ENCODE results near the gene SPI1.

Gene SPI1

DNA sequence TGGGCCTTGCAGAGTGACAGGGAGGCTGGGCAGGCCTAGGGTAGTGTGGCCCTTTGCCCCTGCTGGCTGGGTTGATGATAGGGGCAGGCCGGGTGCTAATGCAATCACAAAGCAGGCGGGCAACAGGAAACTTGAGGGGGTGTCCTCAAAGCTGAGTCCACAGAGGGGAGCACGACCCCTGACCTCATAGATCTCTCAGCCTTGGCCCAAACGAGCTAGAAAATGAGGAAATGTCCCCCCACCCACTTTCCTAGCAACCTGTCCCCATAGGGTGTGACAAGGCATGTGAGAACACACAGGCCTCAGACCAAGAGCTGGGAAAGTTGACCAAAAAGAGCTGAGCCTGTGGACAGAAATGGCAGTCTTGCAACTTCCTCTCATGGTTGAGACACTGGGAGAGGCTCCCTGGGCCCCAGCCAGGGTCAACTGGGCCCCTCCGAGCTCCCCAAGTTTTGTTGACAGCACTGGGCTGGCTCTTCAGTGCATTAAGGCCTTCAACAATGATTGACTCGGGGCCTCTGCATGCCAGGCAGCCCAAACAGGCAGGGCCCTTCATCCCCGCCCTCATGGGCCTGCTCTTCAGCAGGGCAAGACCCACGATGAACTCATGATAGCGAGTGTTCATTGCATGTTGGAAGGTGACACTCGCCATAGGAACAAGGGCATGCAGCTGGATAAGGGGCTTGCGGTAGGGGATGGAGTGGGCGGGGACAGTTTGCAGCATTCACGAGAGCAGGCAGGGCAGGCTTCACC lies 9.8 kb upstream of the SPI1 start:
- DNase-seq, result no peak

DNA sequence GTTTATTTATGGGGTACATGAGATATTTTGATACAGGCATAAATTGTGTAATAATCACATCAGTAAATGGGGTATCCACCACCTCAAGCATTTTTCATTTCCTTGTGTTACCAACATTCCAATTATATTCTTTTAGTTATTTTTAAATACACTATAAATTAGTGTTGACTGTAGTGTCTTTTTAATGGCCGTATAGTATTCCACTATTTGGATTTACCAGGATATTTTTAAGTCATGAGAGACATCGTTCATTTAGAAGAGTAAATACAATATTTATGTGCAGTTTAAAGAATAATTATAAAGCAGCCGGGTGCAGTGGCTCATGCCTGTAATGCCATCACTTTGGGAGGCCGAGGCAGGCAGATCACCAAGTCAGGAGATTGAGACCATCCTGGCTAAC lies 6.2 kb upstream of the SPI1 start:
- no peak for DNase-seq

DNA sequence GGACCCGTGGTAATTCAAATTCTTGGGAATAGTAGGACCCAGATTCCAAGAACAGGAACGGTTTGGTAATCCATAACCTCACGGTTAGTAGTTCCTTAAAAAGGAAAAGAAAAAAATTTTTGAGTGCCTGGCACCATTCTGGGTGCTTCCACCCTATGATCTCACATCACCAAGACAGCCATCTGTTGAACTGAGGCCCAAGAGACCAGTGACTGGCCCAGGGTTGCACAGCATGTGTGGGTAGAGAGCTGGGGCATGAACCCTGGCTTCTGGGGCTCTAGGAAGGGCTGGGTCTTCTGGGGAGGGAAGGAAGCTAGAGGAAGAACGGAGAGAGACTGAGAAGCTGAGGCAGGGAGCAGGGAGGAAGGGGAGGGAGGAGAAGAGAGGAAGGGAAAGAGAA lies 4.7 kb upstream of the SPI1 start:
- DNase-seq, result no peak

DNA sequence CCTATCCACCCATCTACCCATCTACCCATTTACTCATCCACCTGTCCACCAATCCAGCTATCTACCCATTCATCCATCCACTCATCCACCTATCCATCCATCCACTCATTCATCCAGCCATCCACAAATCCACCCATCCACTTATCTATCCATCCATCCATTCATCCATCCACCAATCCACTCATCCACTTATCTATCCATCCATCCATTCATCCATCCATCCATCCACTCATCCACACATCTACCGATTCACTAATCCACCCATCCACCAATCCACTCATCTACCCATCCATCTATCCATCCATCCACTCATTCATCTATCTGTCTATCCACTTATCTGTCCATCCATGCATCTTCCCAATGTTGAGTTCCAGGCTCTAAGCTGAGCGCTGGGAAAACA lies 1.7 kb upstream of the SPI1 start:
- DNase-seq, result no peak

DNA sequence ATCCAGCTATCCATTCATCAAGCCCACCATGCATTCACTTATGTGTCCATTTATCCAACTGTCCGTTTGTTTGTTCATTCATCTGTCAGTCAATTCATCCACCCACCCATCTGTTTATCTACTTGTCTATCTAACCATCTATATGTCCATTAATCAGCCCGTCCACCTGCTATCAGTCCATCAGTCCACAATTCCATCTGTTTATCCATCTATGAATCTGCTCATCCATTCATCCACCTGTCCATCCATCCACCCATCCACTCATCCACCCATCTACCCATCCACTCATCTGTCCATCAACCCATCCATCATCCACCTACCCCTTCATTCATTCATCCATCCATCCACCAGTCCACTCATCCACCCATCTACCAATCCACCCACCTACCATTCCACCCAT lies 970 bp upstream of the SPI1 start:
- no peak for DNase-seq

DNA sequence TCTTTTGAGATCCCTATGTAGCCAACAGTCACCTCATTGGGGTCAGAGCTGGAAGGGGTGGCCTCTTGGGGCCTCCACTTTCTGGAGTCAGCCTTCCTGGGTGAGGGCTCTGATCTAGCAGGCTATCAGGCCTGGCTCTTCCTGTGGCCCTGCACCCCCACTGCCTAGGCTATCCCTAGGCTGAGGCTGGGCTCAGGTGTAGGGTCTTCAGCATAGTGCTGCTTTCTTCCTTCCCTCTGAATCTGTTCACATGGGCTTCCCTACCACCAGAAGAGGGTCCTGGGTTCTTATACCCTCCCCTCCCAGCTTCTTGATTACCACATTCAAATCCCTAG lies 456 bp upstream of the SPI1 start:
- no peak for DNase-seq

DNA sequence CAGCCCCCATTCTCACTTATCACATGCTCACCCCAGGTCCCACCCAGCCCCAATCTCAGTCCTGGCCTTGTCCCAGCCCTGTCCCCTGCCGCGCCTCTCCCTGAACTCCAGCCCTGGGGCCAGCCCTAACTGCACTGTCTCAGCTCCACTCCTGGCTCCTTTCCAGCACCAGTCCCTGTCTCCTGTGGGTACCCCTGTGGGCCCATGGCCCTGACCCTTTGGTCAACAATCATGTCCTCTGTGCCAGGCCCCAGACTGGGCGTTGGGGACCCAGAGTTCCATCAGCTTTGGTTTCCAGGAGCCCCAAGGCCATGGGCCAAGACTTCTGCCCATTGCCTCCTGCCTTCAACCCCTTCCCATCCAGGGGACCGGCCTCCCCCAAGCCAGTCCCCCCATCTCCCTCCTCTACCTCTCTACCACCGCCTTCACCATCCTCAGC lies 757 bp downstream of the SPI1 start:
- no peak for DNase-seq

DNA sequence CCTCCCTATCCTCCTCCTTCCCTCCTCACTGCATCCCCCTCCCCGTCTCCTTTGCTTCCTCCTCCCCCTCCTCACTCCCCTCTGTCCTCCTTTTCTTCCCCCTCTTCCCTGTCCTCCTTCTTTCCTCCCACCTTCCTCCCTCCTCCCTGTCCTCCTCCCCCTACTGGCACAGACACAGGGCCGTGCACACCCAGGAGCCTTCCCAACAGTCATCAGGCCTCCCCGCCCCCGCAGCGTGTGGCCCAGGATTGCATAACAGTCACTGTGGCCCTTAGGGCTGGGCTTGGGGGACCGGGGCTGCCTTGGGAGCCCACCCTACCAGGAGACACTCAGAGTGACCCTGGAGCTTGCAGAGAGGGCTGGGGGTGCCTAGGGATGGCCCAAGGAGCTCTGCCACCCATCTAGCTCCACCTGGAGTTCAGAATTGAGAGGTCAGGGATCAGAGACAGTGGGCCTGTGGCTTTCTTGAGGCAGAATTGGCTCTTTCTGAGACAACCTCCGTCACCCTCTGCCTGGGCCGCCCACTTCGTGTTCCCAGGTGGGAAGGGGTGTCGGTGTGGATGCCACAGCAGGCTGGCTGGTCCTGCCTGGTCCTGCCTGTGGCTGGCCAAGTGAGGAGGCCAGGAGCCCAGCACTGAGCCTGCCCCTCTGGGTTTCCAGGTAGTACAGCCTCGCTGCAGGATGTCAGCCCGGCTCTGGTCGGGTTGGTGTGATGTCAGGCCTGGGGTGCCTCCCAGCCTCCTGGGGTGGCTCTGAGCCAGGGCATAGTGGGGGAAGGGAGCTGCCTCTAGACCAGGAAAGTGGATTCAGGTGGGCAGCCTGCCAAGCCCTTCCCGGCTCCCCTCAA lies 1.6 kb downstream of the SPI1 start:
- DNase-seq, result no peak

DNA sequence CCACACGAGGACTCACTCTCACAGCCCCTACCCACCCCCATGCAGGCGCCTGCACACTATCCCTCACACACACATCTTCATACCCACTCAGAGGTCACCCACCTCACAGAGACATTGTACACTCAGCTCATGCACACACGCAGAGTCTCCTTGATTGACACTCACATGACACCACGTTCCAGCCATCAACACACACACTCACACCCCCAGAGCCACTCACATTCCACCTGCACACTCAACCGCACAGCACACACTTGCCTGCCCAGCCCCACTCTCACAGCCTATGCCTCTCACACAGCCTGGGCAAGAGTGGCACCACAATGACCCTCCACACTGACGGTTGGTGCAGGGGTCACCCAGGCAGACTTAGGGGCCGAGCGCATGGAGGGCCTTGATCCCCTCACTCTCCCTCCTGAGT lies 2.2 kb downstream of the SPI1 start:
- no peak for DNase-seq

DNA sequence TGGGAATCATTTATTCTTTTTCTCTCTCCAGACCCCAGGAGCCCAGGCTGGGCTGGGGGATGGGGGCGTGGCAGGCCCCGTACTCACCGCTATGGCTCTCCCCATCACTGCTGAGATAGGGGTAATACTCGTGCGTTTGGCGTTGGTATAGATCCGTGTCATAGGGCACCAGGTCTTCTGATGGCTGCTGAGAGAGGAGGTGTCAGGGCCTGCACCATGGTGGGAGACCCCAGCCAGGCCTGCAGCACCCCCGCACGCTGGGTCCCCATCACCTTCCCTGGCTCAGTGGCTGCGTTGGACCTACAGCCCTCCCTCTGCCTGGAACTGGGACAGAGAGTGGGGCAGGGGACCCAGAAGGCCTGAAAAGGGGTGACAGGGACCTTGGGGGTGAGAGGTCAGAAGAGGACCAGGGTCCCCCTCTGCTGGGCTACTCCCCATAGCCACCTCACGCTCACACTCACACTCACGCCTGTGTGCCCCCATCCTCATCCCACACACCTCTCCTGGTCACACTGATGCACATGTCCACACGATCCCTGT lies 2.7 kb downstream of the SPI1 start:
- DNase-seq, result no peak

DNA sequence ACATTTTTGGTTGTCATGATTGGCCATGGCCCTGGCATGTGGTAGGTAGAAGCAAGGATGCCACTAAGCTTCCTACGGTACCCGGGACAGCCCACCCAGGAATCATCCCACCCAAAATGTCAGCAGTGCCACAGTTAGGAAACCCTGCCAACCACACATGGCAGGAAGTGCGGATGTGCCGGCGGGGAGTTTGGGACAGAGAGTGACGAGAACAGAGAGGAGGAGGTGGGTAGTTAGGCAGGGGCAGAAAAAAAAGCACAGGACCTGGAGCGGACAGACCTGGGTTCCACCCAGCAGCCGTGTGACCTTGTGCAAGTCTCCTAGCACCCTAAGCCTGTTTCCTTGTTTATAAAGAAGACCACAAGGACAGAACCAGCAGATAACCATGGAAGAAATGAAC lies 3.3 kb downstream of the SPI1 start:
- DNase-seq, result no peak

DNA sequence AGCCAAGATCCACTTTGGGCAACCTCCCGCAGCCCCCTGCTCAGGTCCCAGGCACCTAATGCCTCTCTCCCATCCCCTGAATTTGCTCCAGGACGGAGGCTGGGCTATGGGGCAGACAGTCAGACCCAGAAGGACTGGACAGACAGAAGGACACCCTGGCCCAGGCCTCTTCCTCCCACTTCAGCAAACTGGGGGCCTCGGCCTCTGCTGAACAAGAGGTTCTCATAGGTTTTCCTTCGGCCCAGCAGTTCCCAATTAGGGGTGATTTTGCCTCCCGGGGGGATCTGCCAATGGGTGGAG lies 3.7 kb downstream of the SPI1 start:
- no peak for DNase-seq

DNA sequence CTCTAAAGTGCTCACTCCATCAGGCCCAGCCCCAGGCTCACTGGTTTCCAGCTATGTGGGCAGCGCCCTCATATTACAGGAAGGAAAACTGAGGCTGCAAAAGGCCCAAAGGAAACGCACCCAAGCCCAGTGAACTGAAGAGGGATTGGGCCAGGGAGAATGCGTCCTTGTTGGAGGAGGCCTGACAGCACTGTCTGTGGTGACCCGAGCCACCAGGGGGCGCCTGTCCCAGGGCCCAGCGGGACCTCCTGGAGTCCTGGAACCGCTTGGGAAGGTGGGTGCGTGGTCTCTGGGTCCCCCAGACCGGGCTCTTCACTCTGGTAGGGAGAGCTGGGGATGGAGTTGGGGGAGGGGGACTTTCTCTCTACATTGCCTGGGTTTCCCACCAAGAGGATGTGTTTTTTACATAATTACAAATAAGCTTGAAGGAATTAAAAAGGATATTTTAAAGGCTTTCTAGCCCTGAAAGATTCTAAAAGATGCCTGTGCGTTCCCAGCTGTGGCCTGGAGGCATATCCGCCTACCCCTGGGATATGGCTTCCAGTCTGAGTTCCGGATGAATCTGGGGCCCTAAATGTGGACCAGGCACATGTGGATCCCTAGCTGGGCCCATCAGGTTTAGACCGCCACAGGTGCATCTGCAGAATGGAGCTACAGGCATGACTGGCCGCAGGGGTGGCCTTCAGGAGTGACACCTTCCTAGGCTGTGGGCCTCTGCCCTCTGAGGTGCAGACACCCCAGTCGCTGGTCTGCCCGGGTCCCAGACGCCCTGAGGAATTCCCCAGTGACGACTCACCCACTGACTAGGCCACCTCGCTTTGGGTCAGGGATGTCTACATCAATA lies 4.2 kb downstream of the SPI1 start:
- peak; percentile 60 for DNase-seq

DNA sequence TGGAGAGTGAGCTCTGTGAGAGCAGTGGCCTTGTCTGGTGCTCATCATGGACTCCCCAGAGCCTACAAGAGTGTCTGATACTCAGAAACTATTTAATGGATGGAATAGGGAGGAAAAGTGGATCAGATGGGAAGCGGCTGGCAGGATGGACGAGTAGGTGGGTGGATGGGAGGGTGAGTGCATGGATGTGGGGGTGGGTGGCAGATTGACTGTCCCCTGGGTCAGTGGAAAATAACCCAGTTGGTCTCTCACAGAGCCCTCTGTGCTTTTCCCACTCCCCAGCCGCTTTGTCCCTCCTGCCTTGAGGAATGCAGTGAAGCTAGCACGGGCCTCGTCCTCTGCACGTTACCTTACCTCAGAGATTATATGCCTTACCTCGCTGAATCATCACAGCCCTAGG lies 5.9 kb downstream of the SPI1 start:
- DNase-seq, result no peak

DNA sequence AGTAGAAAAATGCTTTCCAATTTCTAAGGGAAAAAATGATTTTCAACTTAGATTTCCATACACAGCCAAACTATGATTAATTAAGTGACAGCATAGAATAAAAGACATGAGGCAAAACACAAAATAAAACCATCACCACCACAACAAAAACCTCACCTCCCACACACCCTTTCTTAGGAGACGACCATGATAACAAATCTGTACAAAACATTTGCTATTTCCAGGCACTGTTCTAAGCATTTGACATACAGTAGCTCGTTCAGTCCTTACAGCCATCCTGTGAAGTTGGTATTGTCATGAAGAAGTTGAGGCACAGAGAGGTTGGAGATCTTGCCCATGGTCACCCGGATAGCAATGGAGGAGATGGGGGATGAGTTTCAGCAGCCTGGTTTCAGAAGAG lies 8.7 kb downstream of the SPI1 start:
- DNase-seq, result no peak

DNA sequence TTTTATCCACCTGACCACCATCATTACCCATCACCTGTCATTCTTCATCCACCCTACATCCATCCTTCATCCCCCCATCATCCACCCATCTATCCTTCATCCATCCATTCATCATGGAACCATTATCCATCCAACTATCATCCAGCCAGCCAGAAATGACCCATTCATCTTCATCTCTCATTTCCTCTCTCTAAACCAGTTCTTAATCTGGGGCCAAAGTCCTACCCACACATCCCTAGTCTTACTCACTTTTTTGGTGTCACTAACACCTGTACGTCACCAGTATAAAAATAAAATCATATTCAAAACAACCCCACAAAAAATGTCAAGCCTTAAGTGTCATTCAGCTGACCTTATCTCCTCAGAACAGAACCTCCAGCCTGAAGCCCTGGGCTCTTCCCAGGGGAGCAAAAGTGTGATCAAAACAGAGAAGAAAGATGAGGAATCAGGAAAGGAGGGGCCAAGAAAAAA lies 12.3 kb downstream of the SPI1 start:
- DNase-seq, result no peak

DNA sequence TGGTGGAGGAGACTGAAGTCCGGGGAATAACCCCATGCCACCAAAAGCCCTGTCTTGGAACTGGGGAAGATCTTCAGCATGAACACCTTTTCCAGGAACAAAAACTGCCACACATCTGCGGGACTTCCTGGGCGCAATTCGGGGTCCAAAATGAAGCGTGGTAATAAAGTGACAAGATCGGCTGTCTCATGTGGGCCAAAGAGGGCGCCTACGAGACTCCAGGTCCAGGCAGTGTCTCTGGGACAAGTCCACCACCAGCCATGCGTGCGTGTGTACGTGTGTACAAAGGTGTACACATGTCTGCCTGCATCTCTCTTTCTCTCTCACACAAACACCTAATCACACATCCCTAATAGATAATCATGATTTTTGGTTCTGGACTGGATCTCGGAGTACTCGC lies 16.9 kb downstream of the SPI1 start:
- no peak for DNase-seq

DNA sequence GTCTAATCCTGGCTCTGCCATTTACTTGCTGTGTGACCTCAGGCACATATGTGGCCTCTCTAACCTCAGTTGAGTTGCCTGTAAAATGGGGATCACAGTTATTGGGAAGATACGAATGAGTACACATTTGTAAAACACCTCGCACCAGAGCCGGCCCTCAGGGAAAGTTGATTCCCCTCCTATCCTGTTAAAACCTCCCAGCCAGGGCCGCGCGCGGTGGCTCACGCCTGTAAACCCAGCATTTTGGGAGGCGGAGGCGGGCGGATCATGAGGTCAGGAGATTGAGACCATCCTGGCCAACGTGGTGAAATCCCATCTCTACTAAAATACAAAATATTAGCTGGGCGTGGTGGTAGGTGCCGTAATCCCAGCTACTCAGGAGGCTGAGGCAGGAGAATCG lies 18.0 kb downstream of the SPI1 start:
- DNase-seq, result no peak

DNA sequence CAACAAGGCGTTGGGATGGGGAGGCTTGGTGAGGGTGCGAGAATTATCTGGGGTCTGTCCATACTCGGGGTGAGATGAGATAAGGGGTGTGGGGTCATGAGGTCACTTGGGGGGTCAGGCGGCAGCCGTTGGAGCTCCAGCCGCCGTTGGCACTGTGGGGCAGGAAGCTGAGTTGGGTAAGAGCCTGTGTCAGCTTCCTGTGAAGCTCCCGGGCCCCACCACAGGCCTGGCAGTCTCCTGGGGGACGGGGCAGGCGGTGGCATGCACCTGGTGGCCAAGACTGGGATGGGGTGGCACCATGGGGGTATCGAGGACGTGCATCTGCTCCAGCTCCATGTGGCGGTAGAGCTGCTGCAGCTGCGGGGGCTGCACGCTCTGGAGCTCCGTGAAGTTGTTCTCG lies 18.8 kb downstream of the SPI1 start:
- no peak for DNase-seq

DNA sequence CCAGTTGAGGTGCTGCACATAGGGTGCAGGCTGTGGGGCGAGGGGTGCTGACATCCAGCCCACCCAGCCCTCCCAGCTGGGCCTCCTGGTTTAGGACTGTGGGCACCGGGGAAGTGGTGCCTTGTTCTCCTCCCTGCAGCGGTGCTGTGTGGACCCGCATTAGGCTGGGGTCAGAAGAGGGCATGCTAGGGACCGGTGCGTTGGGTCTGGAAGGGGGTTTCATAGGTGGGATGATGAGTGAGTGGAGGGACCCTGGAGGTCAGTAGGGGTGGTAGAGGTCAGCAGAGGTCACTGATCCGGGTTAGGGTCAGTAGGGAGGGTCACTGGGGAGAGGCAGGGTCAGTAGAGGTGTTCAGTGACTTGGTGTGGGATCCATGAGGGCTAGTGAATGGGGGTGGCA lies 19.2 kb downstream of the SPI1 start:
- DNase-seq, result no peak

DNA sequence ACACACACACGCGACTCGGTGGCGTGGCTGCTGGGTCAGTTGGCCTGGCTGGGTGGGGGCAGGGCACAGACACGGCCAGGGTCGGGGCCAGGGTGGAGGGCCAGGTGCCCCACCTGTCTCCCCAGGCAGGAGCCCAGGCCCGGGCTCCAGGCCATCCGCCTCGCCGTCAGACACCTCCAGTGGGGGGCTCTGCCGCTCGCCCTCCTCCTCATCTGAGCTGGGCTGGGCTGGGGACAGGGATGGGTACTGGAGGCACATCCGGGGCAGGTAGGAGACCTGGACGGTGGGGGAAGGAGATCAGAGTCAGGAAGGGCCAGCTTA lies 19.7 kb downstream of the SPI1 start:
- no peak for DNase-seq

DNA sequence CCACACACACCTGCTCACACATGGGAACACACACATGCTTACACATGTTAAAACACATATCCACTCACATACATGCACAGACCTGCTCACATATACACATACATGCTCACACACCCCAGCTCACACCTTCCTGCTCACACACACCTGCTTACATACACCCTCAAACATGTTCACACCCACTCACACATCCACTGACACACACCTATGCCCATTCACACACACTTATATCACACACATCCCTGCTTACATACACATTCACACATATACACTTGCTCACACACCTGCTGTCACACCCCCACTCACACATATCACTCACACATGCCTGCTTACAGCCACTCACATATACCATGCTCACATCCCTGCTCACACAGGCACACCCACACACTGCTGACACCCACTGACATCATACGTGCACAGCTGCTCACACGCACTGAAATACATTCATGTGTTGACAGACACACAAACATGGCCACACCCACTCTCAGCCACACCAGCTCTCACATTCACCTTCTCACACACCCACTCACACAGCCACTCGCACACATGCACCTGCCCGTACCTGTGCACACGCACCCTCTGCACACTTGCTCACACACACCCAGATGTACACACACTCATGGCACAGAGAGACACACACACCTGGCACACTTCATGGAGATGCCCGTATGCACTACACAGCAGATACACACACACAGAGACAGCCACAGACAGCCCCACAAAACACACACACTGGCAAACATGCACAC lies 20.2 kb downstream of the SPI1 start:
- DNase-seq, result no peak

DNA sequence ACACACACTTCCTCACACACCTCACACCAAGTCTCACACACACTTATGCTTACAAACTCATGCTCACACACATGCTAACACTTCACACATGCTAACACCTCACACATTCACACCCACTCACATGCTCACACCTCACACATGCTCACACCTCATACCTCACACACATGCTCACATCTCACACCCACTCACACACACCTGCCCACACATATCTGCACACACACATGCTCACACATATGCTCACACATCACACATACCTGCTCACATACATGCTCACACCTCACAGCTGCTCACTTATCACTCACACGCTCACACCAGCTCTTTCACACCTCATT lies 21.4 kb downstream of the SPI1 start:
- DNase-seq, result no peak
